Stimulated activated CD4-positive, alpha-beta T cell treated with anti-CD3 and anti-CD28 coated beads, Interleukin-12 subunit alpha, Interleukin-12 subunit beta, amount 100 ng/mL, for 24 hours (primary cell): ENCODE measurements around the gene PLEKHA6.
"Not testable (repeated sequence)": the region's sequence is repeated elsewhere in the genome, so short reads cannot be mapped to it uniquely, and the experiment has no call there.

Experiments
- DNase-seq, 2 experiments: peaks; one replicate each; pipeline ENCODE4 v3.0.0-alpha.2; 2020; ENCODE audit warnings: low read depth in 2 of 2

The PLEKHA6 gene

GRCh38 chr1:204238520-204238919 lies 121.2 kb downstream of the PLEKHA6 start:
- DNase-seq, result not testable (repeated sequence)

- not testable (repeated sequence) for DNase-seq
Measured at GRCh38 chr1:204237515-204237914, 122.2 kb downstream of the PLEKHA6 start.

GRCh38 chr1:204232526-204232925 lies 127.2 kb downstream of the PLEKHA6 start:
- no peak for DNase-seq

GRCh38 chr1:204230211-204230610 lies 129.5 kb downstream of the PLEKHA6 start:
- DNase-seq, result no peak

GRCh38 chr1:204228896-204229295 lies 130.8 kb downstream of the PLEKHA6 start:
- DNase-seq, result no peak

GRCh38 chr1:204227996-204228785 lies 131.5 kb downstream of the PLEKHA6 start:
- no peak for DNase-seq

- DNase-seq, result no peak
Measured at GRCh38 chr1:204227351-204227750, 132.4 kb downstream of the PLEKHA6 start.

GRCh38 chr1:204225841-204226735 lies 133.6 kb downstream of the PLEKHA6 start:
- DNase-seq, result no peak

- DNase-seq, result no peak
Measured at GRCh38 chr1:204224655-204225054, 135.1 kb downstream of the PLEKHA6 start.

GRCh38 chr1:204223129-204223860 lies 136.4 kb downstream of the PLEKHA6 start:
- DNase-seq, result no peak

GRCh38 chr1:204222764-204223055 lies 137.0 kb downstream of the PLEKHA6 start:
- DNase-seq, result no peak

GRCh38 chr1:204222006-204222763 lies 137.5 kb downstream of the PLEKHA6 start:
- DNase-seq, result no peak

GRCh38 chr1:204221271-204221670 lies 138.5 kb downstream of the PLEKHA6 start:
- no peak for DNase-seq

- no peak for DNase-seq
Measured at GRCh38 chr1:204219971-204220616, 139.6 kb downstream of the PLEKHA6 start.

- no peak for DNase-seq
Measured at GRCh38 chr1:204218552-204218951, 141.2 kb downstream of the PLEKHA6 start.

GRCh38 chr1:204217648-204218000 lies 142.1 kb downstream of the PLEKHA6 start:
- no peak for DNase-seq

- no peak for DNase-seq
Measured at GRCh38 chr1:204216880-204217647, 142.7 kb downstream of the PLEKHA6 start.

- no peak for DNase-seq
Measured at GRCh38 chr1:204216236-204216635, 143.5 kb downstream of the PLEKHA6 start.

GRCh38 chr1:204213668-204214662 lies 145.8 kb downstream of the PLEKHA6 start, which contains the start of gene GOLT1A:
Gene GOLT1A (minus strand): TSS chr1:204213988. CDS start chr1:204213906, 82 bp downstream.
- DNase-seq, result peak in 1 of 2 experiments; percentile 40
